GM12878 (cell line): ENCODE results near the gene RPS6KL1.

Experiments used
- CTCF ChIP-seq, 3 experiments: IDR thresholded peaks in 2 of 3; conservative IDR thresholded peaks in 1 of 3; 2 replicates each; pipeline ENCODE4 v1.5.1; 2011; ENCODE audit warnings: low read depth in 3 of 3, low read length in 3 of 3, mild to moderate bottlenecking in 3 of 3, control low read depth in 2 of 3, moderate library complexity in 2 of 3, inconsistent platforms in 1 of 3, mixed read lengths in 1 of 3; ENCODE audit not compliant: control insufficient read depth in 2 of 3, insufficient read depth in 1 of 3; ENCODE audit errors: extremely low read depth in 1 of 3
- HCFC1 ChIP-seq: fragments of 150-350 bp; IDR thresholded peaks from 2 replicates; pipeline ENCODE4 v1.6.1; 2014; ENCODE audit warnings: low read length
- SREBF1 ChIP-seq: IDR thresholded peaks from 2 replicates; pipeline ENCODE4 v1.6.1; 2012; ENCODE audit warnings: mild to moderate bottlenecking, low read length
- ZNF274 ChIP-seq: IDR thresholded peaks from one replicate; pipeline ENCODE4 v1.8.0; 2011; ENCODE audit not compliant: insufficient read length, insufficient read depth

- TF ChIP-seq SREBF1 (no peak), ZNF274 (no peak), CTCF (IDR thresholded peaks at IDR 0.05 in 2 of 3, conservative IDR thresholded peaks at IDR 0.05 in 1 of 3; ENCODE audit: control insufficient read depth in 2 of 3, extremely low read depth in 1 of 3, insufficient read depth in 1 of 3, low read depth in 3 of 3, low read length in 3 of 3) (no peak), HCFC1 (no peak)
Measured at GRCh38 chr14:74892745-74893144, 30.3 kb downstream of the RPS6KL1 start.
